Measurements from ENCODE around the gene VEGFB. TPM values are rescaled to one million over a fixed set of nuclear protein-coding genes. Genes with fewer than 3 reads are reported as not detected.

The VEGFB gene
- total RNA-seq, 1 donor from 2014 or later, result 150 TPM

DNA sequence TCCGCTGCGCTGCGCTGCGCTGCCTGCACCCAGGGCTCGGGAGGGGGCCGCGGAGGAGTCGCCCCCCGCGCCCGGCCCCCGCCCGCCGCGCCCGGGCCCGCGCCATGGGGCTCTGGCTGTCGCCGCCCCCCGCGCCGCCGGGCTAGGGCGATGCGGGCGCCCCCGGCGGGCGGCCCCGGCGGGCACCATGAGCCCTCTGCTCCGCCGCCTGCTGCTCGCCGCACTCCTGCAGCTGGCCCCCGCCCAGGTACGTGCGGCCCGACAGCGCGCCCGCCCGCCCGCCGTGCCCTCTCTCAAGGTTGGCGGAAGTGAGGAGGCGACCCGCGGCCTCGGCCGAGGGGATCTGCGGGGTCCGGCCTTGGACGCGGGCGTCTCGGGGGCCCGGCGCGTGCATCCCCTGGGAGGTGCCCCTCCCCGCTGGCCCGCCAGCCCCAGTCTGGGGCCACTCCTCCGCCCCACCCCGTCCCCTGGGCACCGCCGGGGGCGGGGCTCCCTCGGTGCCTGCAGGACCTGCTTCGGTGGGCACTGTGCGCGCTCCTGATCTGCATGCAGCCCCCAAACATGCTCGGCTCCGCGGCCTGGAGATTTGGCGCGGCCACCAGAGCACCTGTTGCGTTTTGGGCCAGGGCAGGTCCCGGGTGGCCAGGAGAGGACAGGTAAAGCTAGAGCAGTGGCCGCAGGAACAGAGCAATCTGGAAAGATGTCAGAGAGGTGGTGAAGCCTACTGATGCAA is 429 bp downstream of the VEGFB start:
- no peak for TF ChIP-seq CTCF (IDR thresholded peaks at IDR 0.05)
- Histone ChIP-seq H3K9me3 (no peaks in the 10 kb centered on the region), H3K4me1 (peaks cover 69% of the 10 kb centered on the region), H3K27me3 (ENCODE audit: low read depth) (no peaks in the 10 kb centered on the region), H3K27ac (peak overlapping the region; percentile 75), H3K4me3 (peak overlapping the region; percentile 76), H3K36me3 (peaks cover 23% of the 10 kb centered on the region)
- no peak for DNase-seq
- ATAC-seq, result peak; percentile 41 to 44
- intact Hi-C loops (cut with DNase I), result no loop called here

- peaks cover 73% of the 10 kb centered on the region for H3K4me1 ChIP-seq
These were observed 1.2 kb downstream of the VEGFB start for GRCh38 chr11:64235437-64236161.

DNA sequence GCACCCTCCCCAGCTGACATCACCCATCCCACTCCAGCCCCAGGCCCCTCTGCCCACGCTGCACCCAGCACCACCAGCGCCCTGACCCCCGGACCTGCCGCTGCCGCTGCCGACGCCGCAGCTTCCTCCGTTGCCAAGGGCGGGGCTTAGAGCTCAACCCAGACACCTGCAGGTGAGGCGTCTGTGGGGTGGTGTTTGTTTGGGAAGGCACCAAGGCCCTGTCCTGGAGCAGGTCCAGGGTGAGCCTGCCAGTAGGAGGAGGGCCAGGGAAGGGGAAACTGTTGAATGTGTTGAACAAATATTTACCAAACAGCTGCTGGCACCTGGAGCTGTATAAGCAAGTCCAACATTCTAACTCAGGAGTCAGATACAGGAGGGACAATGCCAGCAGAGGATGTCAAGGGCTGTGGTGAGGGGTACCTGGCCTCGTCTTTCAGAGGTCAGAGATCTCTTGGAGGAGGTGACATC is 3.1 kb downstream of the VEGFB start:
- Histone ChIP-seq H3K27me3 (ENCODE audit: low read depth) (no peaks in the 10 kb centered on the region), H3K4me1 (peaks cover 64% of the 10 kb centered on the region), H3K36me3 (peaks cover 23% of the 10 kb centered on the region), H3K9me3 (no peaks in the 10 kb centered on the region), H3K27ac (peak overlapping the region; percentile 99), H3K4me3 (peak overlapping the region; percentile 14)
- no peak for TF ChIP-seq CTCF (IDR thresholded peaks at IDR 0.05)
- DNase-seq, result peak; percentile 88
- intact Hi-C loops (cut with DNase I), result no loop called here
- ATAC-seq, result peak in 1 of 2 donors; percentile 2

More at GRCh38 chr11:64235437-64236161, 1.2 kb downstream of the VEGFB start:
- TF ChIP-seq CTCF (IDR thresholded peaks at IDR 0.05), result no peak
- intact Hi-C loops (cut with DNase I), result no loop called here
- no peaks in the 10 kb centered on the region for H3K27me3 ChIP-seq (ENCODE audit: low read depth)
- H3K4me3 ChIP-seq, result peak overlapping the region; percentile 76
- DNase-seq (no peak), ATAC-seq (no peak)
- peak overlapping the region; percentile 75 for H3K27ac ChIP-seq
- no peaks in the 10 kb centered on the region for H3K9me3 ChIP-seq
- peaks cover 23% of the 10 kb centered on the region for H3K36me3 ChIP-seq

GRCh38 chr11:64238076-64238475 is 3.7 kb downstream of the VEGFB start:
- Histone ChIP-seq H3K4me3 (no peak overlapping the region), H3K9me3 (no peaks in the 10 kb centered on the region), H3K27me3 (ENCODE audit: low read depth) (no peaks in the 10 kb centered on the region), H3K27ac (peak overlapping the region; percentile 99), H3K4me1 (peaks cover 64% of the 10 kb centered on the region), H3K36me3 (peaks cover 24% of the 10 kb centered on the region)
- no peak for TF ChIP-seq CTCF (IDR thresholded peaks at IDR 0.05)
- intact Hi-C loops (cut with DNase I), result no loop called here
- DNase-seq, result no peak
- no peak for ATAC-seq

DNA sequence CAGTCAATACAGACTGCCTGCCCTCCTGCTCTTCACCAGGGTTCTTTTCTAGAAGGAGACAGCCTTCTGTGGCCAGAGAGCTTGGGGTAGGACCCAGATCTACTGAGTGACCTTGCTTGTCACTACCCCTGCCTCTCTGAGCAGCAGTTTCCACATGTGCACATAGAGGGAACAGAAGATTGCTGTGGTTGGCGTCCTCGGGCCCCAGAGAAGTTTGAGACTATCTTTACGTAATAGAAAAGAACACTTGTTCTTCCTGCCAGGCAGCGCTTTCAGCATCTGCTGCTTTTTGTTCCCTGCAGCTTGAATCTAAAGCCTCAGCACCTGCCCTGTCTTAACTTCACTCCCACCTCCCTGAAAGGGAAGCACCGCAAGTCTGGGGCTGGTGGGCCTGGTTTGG is 4.6 kb downstream of the VEGFB start:
- intact Hi-C loops (cut with DNase I), result no loop called here
- Histone ChIP-seq H3K27ac (peak overlapping the region; percentile 99), H3K4me1 (peaks cover 56% of the 10 kb centered on the region), H3K27me3 (ENCODE audit: low read depth) (no peaks in the 10 kb centered on the region), H3K9me3 (no peaks in the 10 kb centered on the region), H3K36me3 (peaks cover 33% of the 10 kb centered on the region), H3K4me3 (no peak overlapping the region)
- DNase-seq (no peak), ATAC-seq (no peak)
- TF ChIP-seq CTCF (IDR thresholded peaks at IDR 0.05), result no peak
